Measurements from ENCODE around the gene CSAD.
"Not testable (repeated sequence)": the region's sequence is repeated elsewhere in the genome, so short reads cannot be mapped to it uniquely, and the experiment has no call there.

The CSAD gene

DNA sequence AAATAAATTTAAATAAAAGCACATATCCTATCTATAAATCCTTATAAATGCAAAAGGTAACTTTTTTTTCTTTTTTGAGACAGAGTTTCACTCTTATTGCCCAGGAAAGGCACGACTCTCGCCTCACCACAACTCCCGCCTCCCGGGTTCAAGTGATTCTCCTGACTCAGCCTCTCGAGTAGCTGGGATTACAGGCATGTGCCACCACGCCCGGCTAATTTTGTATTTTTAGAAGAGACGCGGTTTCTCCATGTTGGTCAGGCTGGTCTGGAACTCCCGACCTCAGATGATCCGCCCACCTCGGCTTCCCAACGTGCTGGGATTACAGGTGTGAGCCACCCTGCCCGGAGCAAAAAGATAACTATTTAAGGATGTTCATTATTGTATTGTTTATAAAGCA, 1.9 kb downstream of the CSAD start:
- not testable (repeated sequence) for DNase-seq

DNA sequence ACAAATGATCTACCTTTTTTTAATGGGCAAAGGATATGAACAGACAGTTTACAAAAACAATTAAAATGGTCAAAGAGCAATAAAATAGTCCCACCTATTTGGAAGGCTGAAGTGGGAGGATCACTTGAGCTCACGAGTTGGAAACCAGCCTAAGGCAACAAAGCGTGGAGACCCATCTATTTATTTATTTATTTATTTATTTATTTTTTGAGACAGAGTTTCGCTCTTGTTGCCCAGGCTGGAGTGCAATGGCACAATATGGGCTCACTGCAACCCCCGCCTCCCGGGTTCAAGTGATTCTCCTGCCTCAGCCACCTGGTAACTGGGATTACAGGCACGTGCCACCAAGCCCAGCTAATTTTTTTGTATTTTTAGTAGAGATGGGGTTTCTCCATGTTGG, 3.3 kb downstream of the CSAD start:
- peak; percentile 7 for DNase-seq

- DNase-seq, result no peak
Measured at GRCh38 chr12:53176750-53177149, 4.0 kb downstream of the CSAD start.

DNA sequence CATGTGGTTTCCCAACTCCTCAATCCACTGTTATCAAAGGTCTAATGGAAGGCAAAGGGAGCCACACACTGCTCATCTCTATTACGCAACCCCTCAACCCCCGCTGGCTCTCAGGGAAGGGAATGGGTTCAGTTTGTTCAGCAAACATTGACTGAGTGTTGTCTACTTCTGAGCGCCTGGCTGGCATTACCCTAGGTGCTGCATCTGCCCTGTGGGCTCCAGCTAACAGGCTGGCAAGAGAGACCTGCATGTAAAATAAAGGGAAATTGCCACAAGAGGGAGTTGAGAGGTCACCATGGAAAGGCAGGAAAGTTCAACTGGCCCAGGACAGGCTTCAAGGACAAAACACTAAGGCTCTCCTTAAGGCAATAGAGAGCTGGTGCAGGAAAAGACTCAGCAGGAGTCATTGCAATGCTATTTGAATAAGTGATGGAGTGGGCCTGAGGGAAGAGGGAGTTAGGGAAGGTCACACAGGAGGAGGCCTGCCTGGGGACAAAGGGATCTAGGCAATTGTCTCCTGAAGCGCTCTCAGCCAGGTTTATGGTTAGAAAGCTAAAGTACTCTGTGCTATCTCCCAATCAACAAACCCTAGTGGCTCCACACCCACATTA, 5.7 kb downstream of the CSAD start:
- peak; percentile 16 for DNase-seq

GRCh38 chr12:53173085-53173715, 7.5 kb downstream of the CSAD start:
- DNase-seq, result no peak

DNA sequence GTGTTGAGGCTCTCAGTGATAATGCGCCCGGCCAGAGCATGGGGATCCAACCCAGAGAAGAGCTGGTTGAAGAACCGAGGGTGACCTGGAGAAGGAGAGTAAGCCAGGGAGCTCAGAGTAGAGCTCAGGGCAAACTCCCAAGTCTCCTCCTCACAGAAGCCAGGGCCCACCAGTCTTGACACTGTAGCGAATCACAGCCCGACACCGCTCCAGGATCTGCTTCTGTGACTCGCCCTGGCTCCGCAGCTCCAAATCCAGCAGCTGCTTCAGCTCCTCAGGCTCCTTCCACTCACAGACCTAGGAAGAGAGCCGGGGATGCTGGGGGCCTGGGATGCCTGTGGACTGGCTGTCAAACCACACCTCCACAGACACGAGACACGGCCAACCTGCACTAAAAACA, 8.4 kb downstream of the CSAD start:
- DNase-seq, result no peak

GRCh38 chr12:53171725-53172329, 8.9 kb downstream of the CSAD start:
- peak; percentile 19 for DNase-seq

- peak; percentile 18 for DNase-seq
Measured at GRCh38 chr12:53170876-53171724, 9.6 kb downstream of the CSAD start.

DNA sequence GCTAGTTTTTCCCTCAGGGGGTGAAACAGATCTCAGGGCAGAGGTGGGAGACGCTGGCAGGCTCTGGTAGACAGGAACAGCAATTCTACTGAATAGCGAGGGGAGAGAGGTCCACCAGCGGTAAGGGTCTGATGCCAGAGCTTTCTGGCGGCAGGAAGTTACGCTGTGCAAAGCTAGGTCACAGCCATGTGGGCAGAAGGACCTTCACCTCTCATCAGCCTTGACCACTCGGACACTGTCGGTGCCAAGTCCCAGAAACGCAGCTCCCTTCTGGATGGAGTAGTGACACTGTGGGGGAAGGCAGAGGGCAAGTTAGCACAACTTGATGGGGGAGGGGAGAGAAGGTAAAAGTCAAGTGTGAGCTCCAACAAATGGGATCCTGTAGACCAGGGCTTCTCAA, 10.5 kb downstream of the CSAD start:
- no peak for DNase-seq

- DNase-seq, result no peak
Measured at GRCh38 chr12:53169644-53170043, 11.1 kb downstream of the CSAD start.

DNA sequence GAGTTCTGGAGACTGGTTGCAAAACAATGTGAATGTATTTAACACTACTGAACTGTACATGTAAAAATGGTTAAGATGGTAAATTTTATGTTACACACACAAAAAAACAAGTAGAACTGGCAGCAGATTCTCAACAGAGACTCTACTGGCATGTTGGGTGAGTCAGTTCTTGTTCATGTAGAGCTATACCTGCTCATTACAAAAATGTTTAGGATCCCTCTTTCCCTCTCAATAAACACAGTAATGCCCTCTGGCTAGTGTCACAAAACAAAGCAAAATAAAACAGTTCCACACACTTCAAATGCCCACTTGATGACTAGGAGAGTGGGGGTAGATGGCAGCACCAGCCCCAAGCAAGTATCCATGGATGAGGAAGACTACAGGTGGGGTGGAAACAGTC, 13.9 kb downstream of the CSAD start:
- no peak for DNase-seq

GRCh38 chr12:53163008-53163407, 17.7 kb downstream of the CSAD start:
- not testable (repeated sequence) for DNase-seq

GRCh38 chr12:53161119-53161911, 19.4 kb downstream of the CSAD start:
- no peak for DNase-seq

DNA sequence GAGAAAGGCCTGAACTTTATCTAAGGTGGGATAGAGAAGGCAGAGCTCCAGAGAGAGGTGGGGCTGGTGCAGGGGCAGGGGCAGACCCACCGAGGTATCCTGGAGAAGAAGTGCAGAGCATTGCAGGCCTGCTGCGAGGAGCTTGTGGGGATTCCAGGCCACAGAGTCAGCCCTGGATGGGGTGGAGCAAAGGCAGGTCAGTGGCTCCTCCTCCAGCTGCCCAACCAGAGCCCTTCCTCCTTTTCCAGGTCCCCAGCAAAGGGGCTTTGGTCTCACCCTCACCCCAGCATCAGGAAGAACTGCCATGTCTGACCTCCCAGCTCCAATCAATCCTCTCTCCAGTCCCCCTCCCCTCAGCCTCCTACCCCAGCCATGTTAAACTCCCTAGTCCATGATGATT, 20.1 kb downstream of the CSAD start:
- no peak for DNase-seq

- no peak for DNase-seq
Measured at GRCh38 chr12:53160000-53160399, 20.7 kb downstream of the CSAD start.

GRCh38 chr12:53159195-53159839, 21.4 kb downstream of the CSAD start:
- DNase-seq, result peak; percentile 41

GRCh38 chr12:53152390-53152789, 28.3 kb downstream of the CSAD start:
- no peak for DNase-seq

DNA sequence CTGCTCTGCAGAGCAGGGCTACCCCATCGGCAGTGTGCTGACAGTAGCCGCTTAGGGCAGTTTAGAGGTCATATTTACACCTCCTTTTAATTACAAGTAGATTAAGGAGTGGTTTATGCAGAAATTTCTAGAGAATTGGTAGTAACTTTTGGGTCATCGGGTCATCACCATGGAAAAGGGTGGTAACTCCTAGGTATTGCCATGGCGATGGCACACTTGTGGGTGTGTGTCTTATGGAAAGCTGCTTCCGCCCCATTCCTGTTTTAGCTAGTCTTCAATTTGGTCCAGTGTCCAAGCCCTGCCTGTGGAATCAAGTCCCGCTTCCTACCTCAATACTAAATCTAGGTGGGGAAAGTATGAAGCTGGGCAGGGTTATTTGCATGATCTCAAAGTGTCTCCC, 29.7 kb downstream of the CSAD start:
- DNase-seq, result no peak

DNA sequence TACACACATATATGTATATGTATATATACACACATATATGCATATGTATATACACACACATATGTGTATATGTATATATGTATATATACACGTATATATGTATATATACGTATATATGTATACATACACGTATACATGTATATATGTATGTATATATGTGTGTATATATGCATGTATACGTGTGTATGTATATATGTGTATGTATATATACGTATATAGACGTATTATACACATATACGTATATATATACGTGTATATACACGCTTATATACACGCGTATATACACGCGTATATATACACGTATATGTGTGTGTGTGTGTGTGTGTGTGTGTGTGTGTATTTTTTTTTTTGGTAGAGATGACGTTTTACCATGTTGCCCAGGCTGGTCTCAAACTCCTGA, 33.1 kb downstream of the CSAD start:
- DNase-seq, result no peak

GRCh38 chr12:53147181-53147580, 33.5 kb downstream of the CSAD start:
- DNase-seq, result no peak

- no peak for DNase-seq
Measured at GRCh38 chr12:53145383-53146260, 35.1 kb downstream of the CSAD start.
